Measurements from ENCODE around the gene SMC1B.
"Not testable (repeated sequence)": the region's sequence is repeated elsewhere in the genome, so short reads cannot be mapped to it uniquely, and the experiment has no call there.

SMC1B gene

DNA sequence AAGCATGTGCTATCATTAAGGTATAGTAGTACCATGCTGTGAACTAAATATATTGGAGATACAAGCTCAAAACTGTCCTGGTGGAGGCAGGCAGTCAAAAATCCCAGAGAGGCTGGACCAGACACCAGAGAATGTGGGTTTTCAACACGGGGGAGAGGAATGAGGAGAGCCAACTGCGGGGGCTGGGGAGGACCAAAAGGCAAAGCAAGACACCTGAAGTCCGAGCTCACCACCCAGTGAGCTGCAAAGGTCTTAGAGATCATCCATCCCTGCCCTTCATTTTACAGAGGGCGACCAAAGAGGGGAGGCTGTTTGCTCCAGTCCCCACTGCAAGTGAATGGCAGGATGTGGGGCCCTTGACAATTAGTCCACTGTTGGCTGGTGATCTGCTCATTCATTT is 10.1 kb upstream of the SMC1B start:
- FAIRE-seq, result no peak

DNA sequence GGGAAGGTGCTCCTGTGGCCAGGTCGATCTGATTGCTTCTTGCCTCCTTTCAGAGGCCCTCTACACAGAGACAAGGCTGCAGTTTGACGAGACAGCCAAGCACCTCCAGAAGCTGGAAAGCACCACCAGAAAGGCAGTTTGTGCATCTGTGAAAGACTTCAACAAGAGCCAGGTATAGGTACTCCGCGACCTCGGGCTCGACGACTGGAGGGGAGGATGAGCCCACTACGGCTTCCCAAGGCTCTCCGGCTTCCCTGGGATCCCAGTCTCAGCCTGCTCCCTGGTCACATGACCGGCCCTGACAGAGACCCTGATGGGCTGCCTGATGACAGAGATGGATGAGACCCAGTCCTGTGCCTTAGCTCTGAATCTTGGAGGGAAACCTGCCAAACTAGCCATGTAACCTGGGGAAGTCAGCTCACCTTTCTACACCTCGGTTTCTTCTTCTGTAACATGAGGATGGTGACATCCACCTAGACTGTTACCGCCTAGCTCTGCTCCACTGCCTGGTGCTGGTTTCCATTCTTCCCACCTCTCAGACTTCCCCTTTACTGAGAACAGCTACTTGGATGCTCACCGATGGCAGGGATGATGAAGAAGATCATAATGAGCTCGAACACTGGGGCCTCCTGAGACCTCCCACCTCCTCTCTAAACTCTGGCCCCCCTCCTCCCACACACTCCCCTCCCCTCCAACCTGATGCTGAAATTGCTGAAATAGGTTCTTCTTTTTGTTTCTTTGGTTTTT is 9.0 kb upstream of the SMC1B start:
- no peak for FAIRE-seq
- no peak for DNase-seq (ENCODE audit: insufficient read length, low spot score)

More for the DNA sequence above, 10.1 kb upstream of the SMC1B start:
- DNase-seq (ENCODE audit: insufficient read length, low spot score), result no peak

DNA sequence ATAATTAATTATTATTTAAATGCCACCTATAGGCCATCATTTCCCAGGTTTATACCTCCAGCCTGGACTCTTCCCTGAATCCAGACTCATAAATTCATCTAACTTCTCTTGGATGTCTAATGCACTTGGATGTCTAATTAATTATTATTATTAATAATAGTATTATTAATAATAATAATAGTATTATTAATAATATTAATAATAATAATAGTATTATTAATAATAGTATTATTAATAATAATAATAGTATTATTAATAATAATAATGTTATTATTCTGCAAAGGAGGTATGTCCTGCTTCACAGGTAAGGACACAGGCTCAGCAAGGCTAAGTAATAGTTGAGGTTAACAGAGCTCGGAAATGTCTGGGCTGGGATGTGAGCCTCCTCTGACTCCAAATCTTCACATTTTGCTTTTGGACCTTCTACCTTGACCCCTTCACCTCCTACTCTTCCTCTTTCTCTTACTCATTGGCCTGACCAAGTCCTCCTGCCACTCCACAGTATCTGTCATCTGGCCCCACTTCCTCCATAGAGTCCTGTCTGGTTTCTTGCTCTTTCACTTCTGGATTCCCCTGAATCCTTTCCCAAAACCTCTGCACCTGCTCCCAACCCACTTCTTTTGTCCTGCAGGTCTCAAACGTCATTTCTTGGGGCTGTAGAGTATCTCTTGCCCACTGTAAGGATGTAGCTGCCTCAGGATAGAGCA is 8.1 kb upstream of the SMC1B start:
- DNase-seq (ENCODE audit: insufficient read length, low spot score), result no peak
- FAIRE-seq, result no peak

DNA sequence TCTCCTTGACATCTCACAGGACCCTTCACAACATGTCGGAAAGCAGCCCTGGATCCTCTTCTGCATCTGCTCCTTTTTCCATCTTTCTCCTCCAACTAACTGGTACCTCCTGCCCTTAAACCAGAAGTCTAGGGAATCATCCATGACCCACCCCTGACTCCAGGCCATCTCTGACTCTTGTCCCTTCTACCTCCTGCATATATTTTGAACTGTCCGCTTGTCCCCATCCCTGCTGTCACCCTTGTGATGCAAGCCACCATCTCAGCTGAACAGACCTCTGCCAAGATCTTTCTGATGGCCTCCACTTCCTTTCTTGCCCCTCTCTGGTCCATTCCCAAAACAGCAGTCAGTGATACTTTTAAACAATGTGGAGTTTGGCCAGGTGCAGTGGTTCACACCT is 7.1 kb upstream of the SMC1B start:
- no peak for FAIRE-seq
- DNase-seq (ENCODE audit: insufficient read length, low spot score), result no peak

DNA sequence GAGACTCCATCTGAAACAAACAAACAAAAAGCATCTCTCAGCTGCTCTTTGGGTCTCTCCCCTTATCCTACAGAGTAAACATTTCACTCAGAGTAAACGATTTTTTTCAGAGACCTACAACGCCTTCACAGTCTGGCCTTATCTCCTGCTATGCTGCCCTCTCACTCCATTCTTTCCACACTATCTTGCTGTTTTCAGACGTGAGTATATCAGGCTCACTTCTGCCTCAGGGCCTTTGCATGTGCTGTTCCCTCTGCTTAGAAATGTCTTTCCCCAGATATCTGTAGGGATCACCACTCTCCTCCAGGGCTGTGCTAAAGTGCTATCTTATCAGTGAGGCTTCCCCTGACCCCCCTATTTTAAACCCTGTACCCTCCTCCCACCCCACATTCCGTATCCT is 6.6 kb upstream of the SMC1B start:
- FAIRE-seq (no peak), DNase-seq (ENCODE audit: insufficient read length, low spot score) (no peak)

DNA sequence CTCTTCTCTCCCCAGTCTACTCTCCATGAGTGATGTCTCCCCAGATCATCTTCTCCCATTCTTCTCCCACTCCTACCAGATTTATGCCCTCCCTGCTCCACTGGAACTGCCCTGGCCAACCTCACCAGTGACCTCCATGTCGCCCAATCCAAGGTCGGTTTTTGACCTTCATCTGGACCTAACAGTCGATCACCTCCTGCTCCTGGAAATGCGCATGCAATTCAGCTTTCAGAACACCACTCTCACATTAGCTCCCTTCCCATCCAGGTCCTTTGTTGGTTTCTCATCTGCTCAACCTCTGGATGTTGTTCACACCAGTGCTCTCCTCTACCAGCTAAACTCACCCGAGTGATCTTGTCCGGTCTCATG is 5.4 kb upstream of the SMC1B start:
- DNase-seq (ENCODE audit: insufficient read length, low spot score) (no peak), FAIRE-seq (no peak)

DNA sequence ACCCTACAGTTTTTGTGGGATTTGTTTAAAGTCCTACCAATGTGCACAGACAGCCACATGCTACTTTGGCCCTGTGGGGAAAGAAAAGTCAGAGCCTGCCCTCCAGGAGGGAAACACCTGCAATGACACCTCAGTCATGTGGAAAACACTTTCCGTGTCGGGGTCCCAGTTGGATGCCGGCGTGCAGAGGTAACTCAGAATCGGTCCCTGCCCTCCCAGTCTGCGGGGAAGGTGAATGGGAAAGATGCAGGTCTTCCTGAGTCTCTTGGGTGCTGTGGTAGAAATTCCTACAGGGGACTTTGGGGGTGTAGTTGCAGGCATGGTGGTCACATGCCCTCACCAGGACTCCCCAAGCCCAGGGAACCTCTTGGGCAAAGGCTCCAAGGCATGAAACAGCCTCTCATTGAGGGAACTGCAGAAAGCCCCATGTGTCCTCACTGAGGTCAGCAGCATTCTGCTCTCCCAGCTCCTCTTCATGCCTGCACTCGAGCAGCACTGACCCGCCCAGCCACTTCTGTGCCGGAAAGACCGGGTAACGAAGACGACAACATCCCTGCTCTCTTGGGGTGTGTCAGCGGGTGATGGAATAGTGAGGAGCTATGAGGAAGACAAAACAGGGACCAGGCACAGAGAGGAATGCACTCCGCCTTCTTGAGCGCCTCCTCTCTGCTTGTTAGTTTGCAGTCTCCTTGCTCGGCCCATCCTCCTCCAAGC is 4.8 kb upstream of the SMC1B start:
- DNase-seq (ENCODE audit: insufficient read length, low spot score), result no peak
- no peak for FAIRE-seq

DNA sequence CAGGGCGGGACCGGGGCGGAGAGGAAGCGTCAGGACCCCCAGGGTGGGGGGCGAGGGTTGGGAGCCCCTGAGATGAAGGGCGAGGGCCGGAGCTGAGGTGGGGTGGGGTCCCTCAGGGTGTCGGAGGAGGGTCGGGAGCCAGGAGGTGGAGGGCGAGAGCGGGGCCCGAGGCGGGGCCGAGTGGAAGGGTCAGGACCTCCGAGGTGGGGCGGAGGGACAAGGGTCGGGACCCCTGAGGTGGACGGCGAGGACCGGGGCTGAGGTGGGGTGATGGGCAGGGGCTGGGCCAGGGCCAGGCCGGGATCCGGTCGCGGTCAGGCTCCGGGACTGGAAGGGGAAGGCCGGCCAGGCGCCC is 409 bp downstream of the SMC1B start:
- no peak for DNase-seq (ENCODE audit: insufficient read length, low spot score)
- FAIRE-seq, result no peak

DNA sequence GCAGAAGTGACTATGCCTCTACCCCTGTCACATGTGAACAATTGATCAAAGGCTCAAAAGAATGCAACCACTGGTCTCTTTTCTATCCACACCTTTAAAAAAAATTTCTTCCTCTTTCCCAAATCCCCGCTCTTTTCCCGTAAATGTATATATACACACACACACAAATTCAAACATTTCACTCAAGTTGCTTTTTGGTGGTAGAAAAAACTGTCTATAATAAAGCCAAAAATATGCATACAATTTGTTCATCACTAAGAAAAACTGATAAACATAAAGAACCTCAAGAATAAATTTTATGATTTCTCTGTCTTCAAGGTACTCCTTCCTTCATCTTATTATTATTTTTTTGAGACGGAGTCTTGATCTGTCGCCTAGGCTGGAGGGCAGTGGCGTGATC is 5.6 kb downstream of the SMC1B start:
- FAIRE-seq, result no peak
- DNase-seq (ENCODE audit: insufficient read length, low spot score), result no peak

DNA sequence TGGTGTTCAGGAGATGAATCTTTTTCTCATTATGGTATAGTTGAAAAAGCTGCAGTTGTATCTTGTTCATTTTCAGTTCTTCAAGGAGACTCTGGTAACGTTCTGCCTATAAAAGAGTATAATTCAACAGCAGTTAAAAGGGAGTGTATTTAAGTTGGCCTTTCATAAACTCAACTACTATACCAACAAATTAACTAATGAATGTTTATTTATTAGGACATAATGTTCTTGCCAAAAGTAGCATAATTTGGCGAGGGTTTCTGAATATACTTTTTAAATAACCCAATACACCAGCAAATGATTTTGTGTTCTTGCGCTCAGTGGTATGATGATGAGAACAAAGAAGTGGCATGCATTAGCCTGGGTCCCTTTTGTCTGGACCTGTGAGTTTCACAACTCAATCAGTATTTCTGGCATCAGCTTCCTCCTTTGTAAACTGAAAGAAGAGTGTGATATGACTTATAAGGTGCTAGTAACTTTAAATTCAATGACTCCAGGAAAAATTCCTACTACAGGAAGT is 10.9 kb downstream of the SMC1B start:
- DNase-seq (ENCODE audit: insufficient read length, low spot score), result no peak
- FAIRE-seq, result no peak

DNA sequence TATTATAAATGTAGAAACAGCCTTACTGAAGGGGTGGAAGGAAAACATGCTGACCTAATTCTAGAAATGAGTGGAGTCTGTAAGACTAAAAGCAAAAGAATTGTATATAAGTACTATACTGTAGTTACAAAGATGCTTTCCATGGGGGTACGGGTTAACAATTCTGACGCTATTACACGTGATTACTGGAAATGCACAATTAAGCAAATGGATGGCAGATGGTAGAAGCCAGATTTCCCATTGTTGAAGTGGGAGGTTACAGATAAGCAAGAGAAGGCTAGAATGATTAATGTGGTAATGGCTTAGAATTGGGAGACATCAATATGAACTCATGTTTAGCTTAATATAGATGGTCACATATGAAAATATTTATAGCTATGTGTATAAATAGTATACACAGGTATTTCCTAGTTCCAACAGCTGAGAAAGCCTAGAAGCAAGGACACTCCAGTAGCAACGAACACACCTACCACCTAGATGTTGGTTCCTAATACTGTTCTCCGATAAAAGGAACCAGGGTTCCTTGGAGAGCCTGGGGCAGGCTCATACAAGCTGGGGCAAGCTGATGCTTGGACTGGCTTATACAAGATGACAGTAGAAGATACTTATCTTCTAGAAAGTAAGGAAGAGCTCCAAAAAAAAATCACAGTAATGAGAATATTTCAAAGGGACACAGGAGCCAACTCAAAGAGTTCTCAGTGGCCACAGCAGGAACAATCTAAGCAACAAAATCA is 13.5 kb downstream of the SMC1B start:
- no peak for FAIRE-seq

DNA sequence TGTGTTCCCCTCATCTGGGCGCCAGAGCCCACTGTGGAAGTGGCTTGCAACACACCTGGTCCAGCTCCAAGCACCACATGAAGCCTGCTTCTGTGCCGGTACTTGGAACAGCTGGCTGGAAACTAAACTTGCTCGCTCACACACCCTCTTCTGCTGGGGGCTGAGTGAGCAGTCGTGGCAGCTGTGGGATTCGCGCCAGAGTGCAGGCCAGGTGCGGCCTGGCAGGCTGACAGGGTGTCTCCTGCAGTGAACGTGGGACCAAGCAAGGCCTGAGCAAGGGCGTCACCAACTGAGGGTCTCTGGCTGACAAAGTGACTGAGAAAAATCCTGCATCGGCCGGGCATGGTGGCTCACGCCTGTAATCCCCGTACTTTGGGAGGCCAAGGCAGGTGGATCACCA is 15.2 kb downstream of the SMC1B start:
- DNase-seq (ENCODE audit: insufficient read length, low spot score) (no peak), FAIRE-seq (no peak)

More for the DNA sequence above, 13.5 kb downstream of the SMC1B start:
- DNase-seq (ENCODE audit: insufficient read length, low spot score), result no peak

DNA sequence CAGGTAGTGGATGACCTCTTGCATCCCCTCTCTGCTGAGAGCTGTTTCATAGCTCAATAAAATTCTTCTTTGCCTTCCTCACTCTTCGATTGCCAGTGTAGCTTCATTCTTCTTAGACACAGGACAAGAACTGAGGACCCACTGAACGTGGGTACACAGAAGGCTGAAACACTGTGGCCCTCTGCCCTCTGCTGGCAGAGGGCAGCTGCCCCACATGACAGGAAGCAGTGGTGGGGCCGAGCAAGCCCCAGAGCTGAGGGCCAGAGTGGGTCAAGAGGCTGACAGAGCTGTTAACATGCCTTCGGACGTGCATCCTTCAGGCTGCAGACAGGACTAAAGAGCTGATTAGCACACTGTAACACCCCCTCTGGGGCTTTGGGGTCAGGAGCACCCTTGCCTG is 15.6 kb downstream of the SMC1B start:
- FAIRE-seq (no peak), DNase-seq (ENCODE audit: insufficient read length, low spot score) (no peak)

DNA sequence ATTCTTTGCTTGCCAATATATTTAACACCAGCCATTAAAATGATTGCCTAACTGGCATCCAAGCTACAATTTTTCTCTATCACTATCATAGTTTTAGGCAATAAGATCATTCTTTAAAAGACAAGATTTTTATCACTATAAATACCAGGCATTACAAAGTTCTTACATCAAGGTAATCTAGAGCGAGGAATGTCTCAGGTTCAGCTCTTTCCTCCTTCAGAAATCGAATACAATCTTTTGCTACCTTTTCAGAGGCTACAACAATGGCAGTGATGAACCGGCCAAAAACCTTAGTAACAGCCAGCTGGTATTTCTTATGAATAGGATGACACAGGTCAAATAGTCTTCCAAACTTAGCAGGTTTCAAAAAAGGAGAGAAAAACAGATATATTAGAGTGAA is 23.9 kb downstream of the SMC1B start:
- no peak for DNase-seq (ENCODE audit: insufficient read length, low spot score)
- no peak for FAIRE-seq

DNA sequence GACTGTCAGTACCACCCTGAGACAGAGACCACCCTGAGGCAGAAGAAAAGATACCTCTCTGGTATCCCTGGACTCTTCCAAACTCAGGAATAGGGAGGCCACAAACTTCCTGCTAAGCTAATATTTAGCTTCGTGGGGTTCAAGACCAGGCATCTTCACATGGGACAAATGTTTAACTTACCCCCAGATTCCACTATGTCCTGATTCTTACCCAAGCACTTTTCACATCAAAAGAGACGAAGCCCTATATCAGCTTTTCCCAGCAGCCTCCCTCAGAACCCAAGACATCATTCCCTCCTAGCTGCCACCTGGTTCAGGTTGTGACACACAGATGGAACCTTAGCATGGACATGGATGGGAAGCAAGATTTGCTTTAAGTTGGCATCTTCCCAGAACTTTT is 32.1 kb downstream of the SMC1B start:
- no peak for FAIRE-seq
- DNase-seq (ENCODE audit: insufficient read length, low spot score), result no peak

DNA sequence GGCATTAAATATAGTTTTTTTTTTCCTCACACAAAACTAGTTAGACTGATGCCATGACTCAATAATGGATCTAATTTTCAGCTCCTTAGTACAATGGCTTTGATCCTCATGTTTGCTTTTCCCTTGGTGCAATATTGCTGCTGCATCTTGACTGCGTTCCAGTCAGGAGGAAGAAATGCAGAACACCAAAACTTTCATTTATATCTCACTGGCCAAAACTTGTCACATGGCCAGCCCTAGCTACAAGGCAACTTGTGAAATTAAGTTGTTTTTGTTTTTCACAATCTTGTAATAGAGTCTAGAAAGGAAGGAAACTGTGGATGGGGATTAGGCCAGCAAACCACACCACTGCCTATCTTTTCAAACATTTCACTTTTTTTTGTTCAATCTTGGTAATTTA is 36.7 kb downstream of the SMC1B start:
- no peak for DNase-seq (ENCODE audit: insufficient read length, low spot score)
- FAIRE-seq, result peak; percentile 77

DNA sequence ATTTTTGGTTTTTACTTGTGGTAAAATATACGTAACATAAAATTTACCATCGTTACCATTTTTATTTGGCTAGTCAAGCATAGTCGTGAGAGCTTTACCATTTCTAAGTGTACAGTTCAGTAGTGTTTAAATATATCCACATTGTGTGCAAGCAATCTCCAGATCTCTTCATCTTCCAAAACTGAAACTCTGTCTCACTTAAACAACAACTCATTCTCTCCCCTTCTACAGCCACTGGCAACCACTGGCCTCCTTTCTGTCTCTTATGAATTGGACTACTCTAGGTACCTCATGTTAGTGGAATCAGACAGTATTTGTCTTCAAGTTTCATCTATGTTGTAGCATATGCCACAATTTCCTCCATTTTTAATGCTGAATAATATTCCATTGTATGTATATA is 37.4 kb downstream of the SMC1B start:
- FAIRE-seq (no peak), DNase-seq (ENCODE audit: insufficient read length, low spot score) (no peak)

DNA sequence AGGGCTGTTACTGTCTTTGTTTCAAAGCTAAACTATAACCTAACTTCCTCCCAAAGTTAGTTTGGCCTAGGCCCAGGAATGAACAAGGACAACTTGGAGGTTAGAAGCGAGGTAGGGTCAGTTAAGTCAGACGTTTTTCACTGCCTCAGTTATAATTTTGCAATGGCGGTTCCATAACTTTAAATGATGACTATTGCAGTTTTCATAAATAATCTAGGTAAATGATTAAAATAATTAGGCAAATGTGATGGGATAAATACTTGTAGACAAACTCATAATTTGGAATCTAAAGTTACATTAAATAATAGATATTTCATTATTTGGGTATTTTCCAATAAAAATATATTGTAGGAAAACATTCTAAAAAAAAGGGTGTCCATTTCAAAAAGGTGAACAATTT is 39.8 kb downstream of the SMC1B start:
- DNase-seq (ENCODE audit: insufficient read length, low spot score); FAIRE-seq: not testable (repeated sequence)

DNA sequence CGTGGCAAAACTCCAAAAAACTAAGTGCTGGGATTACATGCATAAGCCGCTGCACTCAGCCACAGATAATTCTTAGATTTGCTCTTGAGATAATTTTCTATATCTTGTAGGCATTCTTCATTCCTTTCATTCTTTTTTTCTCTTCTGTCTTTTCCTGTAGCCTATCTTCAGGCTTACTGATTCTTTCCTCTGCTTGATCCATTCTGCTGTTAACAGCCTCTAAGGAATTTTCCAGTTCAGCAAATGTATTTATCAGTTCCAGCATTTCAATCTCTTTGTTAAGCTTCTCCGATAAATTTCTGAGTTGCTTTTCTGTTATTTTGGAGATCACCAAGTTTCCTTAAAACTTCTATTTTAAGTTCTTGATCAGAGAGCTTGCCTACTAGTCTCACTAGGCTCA is 46.7 kb downstream of the SMC1B start:
- DNase-seq (ENCODE audit: insufficient read length, low spot score) (no peak), FAIRE-seq (no peak)

DNA sequence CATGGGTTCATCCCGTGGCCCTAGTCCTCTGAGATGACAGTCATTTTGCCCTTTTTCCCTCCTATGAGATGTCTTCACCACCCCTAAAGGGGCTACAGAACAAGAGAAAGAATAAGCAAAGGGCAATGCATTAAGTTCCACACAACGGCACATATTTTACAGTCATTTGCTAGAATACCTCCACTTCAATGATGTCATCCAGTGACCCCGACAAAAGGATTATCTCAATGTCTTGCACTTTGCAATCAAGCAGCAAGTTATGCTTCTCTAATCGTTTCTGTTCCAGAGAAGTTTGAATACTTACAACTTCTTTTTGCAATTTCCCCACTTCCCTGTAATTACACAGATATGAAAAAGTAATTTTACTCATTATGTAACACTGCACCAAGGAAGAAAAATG is 53.8 kb downstream of the SMC1B start:
- DNase-seq (ENCODE audit: insufficient read length, low spot score) (no peak), FAIRE-seq (no peak)

DNA sequence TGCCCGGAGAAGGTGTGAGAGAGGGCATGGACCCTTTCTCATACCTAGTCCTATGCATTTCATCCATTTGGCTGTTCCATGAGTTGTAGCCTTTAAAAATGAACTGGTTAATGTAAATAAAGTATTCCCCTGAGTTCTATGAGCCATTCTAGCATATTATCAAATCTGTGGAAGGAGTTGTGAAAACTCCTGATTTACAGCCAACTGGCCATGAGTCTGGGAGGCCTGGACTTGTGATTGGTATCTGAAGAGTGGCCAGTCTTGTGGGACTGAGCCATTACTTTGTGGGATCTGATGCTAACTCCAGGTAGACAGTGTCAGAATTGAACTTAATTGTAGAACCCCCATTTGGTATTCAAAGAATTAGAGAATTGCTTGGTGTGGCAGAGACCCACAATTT is 55.3 kb downstream of the SMC1B start:
- DNase-seq (ENCODE audit: insufficient read length, low spot score) (no peak), FAIRE-seq (no peak)

Data from GM19239 (cell line).